Liver (tissue), 3 donors: ENCODE data around the gene AGBL4.

Experiments used
- JUND ChIP-seq, 2 donors: IDR thresholded peaks; 2 replicates each; pipeline ENCODE4 v1.6.1; 2016; ENCODE audit warnings: antibody characterized with exemption in 2 of 2
- YY1 ChIP-seq: IDR thresholded peaks from 2 replicates; pipeline ENCODE4 v1.6.1; 2016; ENCODE audit warnings: antibody characterized with exemption, mild to moderate bottlenecking
- TF ChIP-seq, protein P1 (sequence below): fragments of 150-350 bp; IDR thresholded peaks from 2 replicates; pipeline ENCODE4 v1.5.1; 2017; ENCODE audit warnings: improper control_type of control experiment, low read depth, low read length; ENCODE audit not compliant: missing input control
- TF ChIP-seq, protein P2 (sequence below): IDR thresholded peaks from 2 replicates; pipeline ENCODE4 v1.6.1; 2016; ENCODE audit warnings: antibody characterized with exemption
- TF ChIP-seq, protein P3 (sequence below): IDR thresholded peaks from 2 replicates; pipeline ENCODE4 v1.6.1; 2016; ENCODE audit warnings: antibody characterized with exemption
- donor health status: healthy.
- donor health status: healthy.

DNA sequence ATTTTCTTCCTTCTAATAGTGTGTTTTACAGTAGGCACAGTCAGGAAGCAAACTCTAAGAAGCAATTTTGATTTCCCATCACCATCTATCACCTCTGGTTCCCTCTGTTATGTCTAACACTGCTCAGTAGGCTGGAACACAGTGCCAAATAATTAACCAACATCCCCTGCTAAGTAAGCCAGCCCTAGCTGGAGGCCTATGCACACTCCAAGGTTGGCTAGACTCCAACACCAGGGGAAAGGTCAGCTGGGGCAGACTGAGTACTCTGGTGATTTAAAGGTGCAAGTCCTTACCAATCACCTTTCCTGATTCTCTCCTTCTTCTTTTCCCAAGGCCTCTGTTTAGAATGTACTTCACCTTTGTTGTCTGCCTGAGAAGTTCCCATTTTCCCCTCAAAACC is 1200.6 kb downstream of the AGBL4 start:
- TF ChIP-seq, protein P1, sequence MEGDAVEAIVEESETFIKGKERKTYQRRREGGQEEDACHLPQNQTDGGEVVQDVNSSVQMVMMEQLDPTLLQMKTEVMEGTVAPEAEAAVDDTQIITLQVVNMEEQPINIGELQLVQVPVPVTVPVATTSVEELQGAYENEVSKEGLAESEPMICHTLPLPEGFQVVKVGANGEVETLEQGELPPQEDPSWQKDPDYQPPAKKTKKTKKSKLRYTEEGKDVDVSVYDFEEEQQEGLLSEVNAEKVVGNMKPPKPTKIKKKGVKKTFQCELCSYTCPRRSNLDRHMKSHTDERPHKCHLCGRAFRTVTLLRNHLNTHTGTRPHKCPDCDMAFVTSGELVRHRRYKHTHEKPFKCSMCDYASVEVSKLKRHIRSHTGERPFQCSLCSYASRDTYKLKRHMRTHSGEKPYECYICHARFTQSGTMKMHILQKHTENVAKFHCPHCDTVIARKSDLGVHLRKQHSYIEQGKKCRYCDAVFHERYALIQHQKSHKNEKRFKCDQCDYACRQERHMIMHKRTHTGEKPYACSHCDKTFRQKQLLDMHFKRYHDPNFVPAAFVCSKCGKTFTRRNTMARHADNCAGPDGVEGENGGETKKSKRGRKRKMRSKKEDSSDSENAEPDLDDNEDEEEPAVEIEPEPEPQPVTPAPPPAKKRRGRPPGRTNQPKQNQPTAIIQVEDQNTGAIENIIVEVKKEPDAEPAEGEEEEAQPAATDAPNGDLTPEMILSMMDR = no peak
- TF ChIP-seq YY1 (no peak), JUND (IDR thresholded peaks at IDR 0.05) (no peak)
- TF ChIP-seq, protein P2, sequence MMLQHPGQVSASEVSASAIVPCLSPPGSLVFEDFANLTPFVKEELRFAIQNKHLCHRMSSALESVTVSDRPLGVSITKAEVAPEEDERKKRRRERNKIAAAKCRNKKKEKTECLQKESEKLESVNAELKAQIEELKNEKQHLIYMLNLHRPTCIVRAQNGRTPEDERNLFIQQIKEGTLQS = no peak
- TF ChIP-seq, protein P3, sequence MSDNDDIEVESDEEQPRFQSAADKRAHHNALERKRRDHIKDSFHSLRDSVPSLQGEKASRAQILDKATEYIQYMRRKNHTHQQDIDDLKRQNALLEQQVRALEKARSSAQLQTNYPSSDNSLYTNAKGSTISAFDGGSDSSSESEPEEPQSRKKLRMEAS = no peak
